Astrocyte of the spinal cord (primary cell): ENCODE results near the gene DENND2C.

Source experiments
- DNase-seq: peaks from one replicate; pipeline ENCODE4 v3.0.0; 2011; ENCODE audit warnings: low read depth, low spot score
- H3K4me3 ChIP-seq: 2 replicates; pipeline ENCODE4 v1.5.1; 2011; ENCODE audit warnings: low read depth, mild to moderate bottlenecking, low read length, moderate library complexity
- CTCF ChIP-seq: IDR thresholded peaks from 2 replicates; pipeline ENCODE4 v1.5.1; 2012; ENCODE audit warnings: low read depth, mild to moderate bottlenecking, low read length, inconsistent platforms
- in situ Hi-C: cut with HindIII; loops from 2 replicates; pipeline ENCODE4 v1.10.0; 2017; ENCODE audit warnings: low sequenced_read_pairs

Gene DENND2C

GRCh38 chr1:114670083-114671010 lies 498 bp upstream of the DENND2C start:
- H3K4me3 ChIP-seq: peak overlapping the region; percentile 59
- no peak for TF ChIP-seq CTCF
- in situ Hi-C loops: no loop called here
- peak; percentile 89 for DNase-seq

DNA sequence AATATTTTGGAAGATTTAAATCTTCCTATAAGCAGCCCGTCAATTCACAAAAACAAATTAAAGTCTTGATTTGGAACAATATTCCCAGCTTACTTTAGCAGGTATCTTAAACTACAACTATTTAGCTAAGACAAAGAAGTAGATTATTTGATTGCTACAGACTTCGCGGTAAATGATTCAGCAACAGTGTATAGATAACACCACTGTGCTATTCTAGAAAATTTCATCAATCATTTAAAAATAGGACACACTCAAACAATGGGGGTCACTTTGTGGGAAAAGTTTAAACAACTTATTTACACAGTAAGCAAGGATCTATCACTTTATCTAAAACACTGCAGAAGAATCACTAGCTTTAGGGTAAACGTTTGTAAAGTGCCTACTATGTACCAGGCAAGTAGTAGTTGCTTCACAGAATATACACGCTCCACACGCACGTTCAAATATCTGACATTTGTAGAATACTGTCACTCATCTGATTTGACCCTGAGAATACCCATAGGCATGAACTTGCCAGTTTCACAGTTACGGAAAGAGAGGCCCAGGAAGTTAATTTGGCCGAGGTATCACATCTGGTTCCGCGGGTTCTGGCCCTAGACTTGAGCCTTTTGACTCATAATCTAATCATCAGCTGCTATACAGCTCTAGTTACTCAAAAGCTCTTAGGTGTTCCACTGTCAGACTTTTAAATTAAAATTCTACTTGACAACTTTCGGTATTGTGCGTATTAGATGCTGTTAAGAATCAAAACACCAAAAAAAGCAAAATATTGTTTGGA lies 876 bp downstream of the DENND2C start:
- TF ChIP-seq CTCF: no peak
- H3K4me3 ChIP-seq: peak overlapping the region; percentile 59
- peak; percentile 3 for DNase-seq
- in situ Hi-C loops: no loop called here

DNA sequence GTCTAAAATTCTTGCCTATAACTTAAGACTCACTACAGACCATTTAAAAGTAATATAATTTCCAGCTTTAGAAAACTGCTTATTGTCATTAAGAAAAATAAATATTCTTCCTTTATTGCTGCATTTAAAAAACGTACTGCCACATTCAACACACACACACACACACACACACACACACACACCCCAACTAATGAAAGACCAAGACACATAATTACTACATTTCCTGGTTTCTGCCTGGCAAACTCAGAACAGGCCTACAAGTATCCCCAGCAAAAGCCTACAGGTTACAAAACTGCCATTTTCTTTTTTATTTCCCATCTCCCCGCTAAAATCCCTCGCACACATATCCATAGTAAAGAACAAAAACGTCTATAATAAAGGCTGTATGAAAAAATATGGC lies 1.5 kb downstream of the DENND2C start:
- no peak for DNase-seq
- no peak overlapping the region for H3K4me3 ChIP-seq
- in situ Hi-C loops: no loop called here
- TF ChIP-seq CTCF: no peak

DNA sequence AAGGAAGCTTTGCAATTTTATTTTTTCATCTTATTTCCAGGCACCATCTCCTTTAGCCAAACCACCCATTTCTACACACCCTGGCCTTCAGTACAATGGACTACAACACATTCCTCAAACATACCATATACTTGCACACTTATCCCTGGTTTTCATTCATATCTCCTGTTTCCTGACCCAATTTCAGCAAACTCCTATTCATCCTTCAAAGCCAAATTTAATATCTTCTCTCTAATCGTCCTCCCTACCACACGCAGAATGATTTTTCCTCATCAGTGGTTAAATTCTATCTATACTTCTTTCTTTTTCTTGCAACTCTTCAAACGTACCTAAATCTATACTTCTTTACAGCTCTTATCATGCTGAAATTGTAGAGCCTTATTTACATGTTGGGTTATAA lies 2.9 kb downstream of the DENND2C start:
- in situ Hi-C loops: no loop called here
- DNase-seq: no peak
- H3K4me3 ChIP-seq: no peak overlapping the region
- no peak for TF ChIP-seq CTCF

DNA sequence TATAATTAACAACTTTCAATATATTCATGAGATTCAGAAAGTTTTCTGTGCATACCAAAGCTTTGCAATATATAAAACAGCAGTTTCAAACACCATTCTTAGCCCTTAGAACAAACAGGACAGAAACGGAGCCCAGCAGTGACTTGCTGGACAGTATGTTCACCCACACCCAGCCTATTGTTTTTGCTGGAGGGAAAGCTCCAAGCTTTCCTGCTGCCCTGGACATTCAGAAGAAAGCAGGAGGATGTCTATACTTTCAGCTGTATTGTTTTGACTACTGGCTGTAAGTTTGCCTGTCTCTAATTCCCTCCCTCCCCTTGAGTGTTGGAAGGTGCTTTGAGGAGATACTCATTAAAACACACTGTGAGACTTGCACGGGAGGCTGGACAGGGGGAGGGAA lies 9.6 kb downstream of the DENND2C start:
- DNase-seq: no peak
- in situ Hi-C loops: no loop called here
- no peak overlapping the region for H3K4me3 ChIP-seq
- no peak for TF ChIP-seq CTCF

DNA sequence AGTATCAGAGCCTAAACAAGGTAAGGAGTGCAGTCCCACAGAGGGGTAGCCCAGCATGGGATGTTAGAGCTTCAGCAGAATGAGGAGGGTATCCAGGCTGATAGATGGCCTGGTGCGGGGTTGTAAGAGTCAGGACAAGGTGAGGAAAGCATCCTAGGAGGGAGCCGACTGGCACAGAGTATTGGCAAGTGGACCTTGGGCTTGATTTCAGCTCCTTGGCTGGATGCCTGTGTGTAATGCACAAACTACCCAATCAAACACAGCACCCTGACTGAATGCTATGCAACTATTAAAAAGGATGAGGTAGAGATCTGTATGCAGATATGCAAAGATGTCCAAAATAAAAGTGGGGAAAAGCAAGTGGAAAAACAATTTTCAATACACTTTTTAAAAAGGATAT lies 18.0 kb downstream of the DENND2C start:
- H3K4me3 ChIP-seq: no peak overlapping the region
- TF ChIP-seq CTCF: no peak
- in situ Hi-C loops: no loop called here
- no peak for DNase-seq
